Measurements from ENCODE around the gene HAGHL.
A peak's percentile ranks its signal among the peaks of the same experiment; 100 is the strongest.

Gene HAGHL

DNA sequence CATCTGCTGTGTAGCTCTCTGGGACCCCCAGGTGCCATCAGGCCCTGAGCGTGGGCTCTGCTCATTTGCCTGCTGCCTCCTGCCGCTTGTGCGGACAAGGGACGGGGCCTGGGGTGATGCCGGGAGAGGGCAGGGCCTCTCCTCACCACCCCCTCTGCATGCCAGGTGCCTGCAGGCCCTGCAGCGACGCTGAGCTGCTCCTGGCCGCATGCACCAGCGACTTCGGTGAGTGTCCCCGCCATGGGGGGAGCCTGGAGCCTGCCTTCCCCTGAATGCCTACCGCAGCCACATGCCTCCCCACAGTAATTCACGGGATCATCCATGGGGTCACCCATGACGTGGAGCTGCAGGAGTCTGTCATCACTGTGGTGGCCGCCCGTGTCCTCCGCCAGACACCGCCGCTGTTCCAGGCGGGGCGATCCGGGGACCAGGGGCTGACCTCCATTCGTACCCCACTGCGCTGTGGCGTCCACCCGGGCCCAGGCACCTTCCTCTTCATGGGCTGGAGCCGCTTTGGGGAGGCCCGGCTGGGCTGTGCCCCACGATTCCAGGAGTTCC, 10.1 kb upstream of the HAGHL start:
- TF ChIP-seq, protein P1, sequence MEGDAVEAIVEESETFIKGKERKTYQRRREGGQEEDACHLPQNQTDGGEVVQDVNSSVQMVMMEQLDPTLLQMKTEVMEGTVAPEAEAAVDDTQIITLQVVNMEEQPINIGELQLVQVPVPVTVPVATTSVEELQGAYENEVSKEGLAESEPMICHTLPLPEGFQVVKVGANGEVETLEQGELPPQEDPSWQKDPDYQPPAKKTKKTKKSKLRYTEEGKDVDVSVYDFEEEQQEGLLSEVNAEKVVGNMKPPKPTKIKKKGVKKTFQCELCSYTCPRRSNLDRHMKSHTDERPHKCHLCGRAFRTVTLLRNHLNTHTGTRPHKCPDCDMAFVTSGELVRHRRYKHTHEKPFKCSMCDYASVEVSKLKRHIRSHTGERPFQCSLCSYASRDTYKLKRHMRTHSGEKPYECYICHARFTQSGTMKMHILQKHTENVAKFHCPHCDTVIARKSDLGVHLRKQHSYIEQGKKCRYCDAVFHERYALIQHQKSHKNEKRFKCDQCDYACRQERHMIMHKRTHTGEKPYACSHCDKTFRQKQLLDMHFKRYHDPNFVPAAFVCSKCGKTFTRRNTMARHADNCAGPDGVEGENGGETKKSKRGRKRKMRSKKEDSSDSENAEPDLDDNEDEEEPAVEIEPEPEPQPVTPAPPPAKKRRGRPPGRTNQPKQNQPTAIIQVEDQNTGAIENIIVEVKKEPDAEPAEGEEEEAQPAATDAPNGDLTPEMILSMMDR (IDR thresholded peaks at IDR 0.05): no peak
- Histone ChIP-seq H3K4me3 (peak overlapping the region; percentile 85), H3K27ac (no peak overlapping the region)
- no peak for DNase-seq (ENCODE audit: low spot score)

DNA sequence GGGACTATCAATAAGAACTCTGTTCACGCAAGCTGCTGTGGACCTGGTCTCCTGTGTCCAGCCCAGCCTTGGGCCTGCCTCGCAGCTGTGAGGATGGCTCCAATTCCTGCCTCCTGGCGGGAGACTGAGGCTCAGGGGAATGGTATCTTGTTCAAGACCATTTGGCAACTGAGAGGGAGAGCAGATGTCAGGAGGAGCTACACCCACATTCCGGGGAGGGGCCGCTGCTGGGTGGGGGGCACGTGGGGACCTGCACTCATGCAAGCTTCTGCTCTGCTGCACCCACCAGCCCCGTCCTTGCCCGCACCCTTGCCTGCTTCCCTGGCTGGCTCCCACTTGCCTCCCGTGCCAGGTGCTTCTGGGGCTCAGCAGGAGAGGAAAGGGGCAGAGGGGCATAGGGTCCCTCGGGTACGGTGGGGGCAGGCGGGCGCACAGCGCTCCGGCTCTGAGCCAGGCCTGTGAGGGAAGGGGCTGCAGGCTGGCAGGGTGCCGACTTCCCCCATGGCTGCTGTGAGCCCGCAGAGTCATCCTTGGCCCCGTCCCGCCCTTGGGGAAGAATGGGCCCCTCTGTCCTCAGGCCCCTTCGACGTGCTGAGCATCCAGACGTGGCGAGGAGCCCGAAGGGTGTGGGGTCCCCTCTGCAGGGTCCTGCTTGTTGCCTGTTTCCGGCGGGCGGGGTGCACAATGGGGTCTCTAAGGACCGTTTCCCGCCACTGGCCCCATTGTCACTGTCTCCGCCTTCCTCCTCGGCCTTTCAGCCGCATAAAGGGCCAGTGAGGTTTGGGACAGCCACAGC, 9.3 kb upstream of the HAGHL start:
- Histone ChIP-seq H3K27ac (no peak overlapping the region), H3K4me3 (no peak overlapping the region)
- TF ChIP-seq, protein P1 (IDR thresholded peaks at IDR 0.05): no peak
- DNase-seq (ENCODE audit: low spot score): no peak

DNA sequence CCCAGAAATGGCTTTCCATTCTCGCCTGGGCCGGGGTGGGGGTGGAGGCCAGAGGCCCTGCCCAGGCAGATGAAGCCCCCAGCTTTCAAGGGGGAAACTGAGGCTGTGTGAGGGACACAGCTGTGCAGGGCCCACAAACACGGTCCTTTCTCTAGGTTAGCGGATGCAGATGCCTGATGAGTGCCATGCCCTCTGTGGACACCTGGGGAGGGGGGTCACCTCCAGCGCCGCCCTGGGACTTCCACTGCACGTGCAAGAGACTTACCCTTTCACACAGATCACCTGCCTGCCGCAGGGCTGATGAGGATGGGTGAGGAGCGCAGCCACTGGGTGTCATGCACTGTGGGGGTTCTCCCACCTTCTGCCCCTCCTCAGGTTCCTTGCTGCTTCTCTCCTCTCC, 8.5 kb upstream of the HAGHL start:
- H3K27ac ChIP-seq: no peak overlapping the region
- DNase-seq (ENCODE audit: low spot score): no peak
- no peak overlapping the region for H3K4me3 ChIP-seq
- TF ChIP-seq, protein P1 (IDR thresholded peaks at IDR 0.05): no peak

DNA sequence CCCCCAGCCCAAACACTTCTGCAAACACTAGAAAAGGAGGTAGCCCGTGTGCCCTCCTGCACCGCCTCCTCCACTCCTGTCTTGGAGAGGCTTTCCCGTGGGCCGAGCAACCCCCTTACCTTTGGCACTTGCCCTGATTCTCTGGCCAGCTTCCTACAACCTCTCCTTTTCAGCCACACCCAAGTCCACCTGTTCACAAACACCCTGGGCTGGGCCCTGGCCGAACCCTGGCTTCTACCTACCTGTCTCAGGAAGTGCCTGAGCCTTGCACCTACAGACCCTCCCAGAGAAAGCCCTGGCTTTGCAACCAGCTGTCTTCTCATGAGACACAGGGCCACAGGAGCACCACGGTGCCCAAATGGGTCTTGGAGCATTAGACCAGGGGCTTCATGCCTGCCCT, 8.0 kb upstream of the HAGHL start:
- Histone ChIP-seq H3K4me3 (no peak overlapping the region), H3K27ac (no peak overlapping the region)
- TF ChIP-seq, protein P1 (IDR thresholded peaks at IDR 0.05): no peak
- DNase-seq (ENCODE audit: low spot score): no peak

DNA sequence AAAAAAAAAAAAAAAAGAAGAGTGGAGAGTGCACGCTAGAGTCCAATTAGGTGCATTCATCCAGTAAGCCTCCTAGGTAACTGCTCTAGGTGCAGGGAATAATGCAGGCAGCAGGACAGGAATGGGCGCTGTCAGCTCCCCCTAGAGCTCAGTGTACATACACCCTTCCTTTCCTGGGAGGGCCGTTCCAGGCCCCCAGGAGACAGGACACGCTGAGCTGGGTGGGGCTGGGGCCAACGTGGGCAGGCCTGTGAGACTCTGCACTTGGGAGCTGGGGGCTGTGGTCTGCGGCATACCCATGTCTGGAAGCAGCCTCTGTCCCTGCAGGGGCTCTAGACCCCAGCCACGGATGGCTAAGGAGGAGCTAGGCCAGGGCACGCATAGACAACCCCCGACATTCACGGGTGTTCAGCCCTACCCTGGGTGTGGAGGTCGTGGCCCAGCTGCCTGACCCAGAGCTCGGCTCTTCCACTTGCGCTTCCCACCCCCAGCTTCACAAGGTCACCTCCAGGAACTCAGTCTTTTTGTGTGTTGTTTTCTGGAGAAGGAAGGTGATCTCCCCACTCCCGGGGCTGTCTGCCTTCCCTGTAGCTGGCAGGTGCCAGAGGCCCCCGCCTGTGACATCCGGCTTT, 7.0 kb upstream of the HAGHL start:
- no peak for DNase-seq (ENCODE audit: low spot score)
- Histone ChIP-seq H3K4me3 (peak overlapping the region; percentile 95), H3K27ac (peak overlapping the region; percentile 68 to 93)
- TF ChIP-seq, protein P1 (IDR thresholded peaks at IDR 0.05): no peak

DNA sequence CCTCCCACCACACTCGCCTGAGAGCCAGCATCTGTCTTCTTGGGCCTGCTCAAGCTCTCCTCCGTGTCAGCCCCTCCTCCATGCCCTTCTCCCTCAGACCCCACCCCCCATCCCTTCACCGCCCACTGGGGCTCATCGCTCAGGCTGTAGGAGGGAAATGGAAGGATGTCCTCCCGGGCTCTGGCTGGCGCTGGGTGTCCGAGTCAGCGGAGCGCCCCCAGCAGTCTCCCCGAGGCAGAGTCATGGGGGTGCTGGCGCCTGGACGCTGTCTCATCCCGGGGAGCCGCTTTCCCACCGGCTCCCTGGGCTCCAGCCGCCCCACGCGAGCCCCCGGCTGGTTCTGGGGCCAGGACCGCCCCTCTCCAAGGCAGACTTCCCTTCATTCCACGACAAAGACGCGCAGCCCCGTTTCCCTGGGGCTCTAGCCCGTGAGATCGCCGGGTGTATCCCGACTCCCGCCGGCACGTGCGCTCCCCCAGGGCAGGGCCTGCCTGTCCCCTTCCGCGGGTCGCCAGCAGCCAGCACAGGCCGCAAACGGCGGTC, 6.4 kb upstream of the HAGHL start:
- peak overlapping the region; percentile 68 to 93 for H3K27ac ChIP-seq
- H3K4me3 ChIP-seq: peak overlapping the region; percentile 95
- TF ChIP-seq, protein P1 (IDR thresholded peaks at IDR 0.05): no peak
- DNase-seq (ENCODE audit: low spot score): no peak
